Activated CD8-positive, alpha-beta T cell treated with anti-CD3 and anti-CD28 coated beads for 36 hours (primary cell): ENCODE results near the gene ZBTB38. TPM values are rescaled to one million over a fixed set of nuclear protein-coding genes. Genes with fewer than 3 reads are reported as not detected.

Experiments
- ATAC-seq: fragments of 200-7000 bp; cut with Tn5 transposase; one replicate; pipeline ENCODE4 v1.10.0; 2021; ENCODE audit warnings: mild to moderate bottlenecking, moderate library complexity
- CTCF ChIA-PET: fragments of 350-600 bp; sonication (Branson Sonifier 250); formaldehyde crosslinking; loops from one replicate; lab custom pipeline; 2021; ENCODE audit warnings: antibody characterized with exemption; lab: Charles Lee
- POLR2A ChIA-PET: fragments of 350-600 bp; sonication (Branson Sonifier 250); formaldehyde crosslinking; loops from one replicate; lab custom pipeline; 2021; ENCODE audit warnings: antibody characterized with exemption; lab: Charles Lee
- DNase-seq: peaks from one replicate; pipeline ENCODE4 v3.0.0-alpha.2; 2020
- H3K27ac Mint-ChIP-seq: one replicate; pipeline ENCODE4 v1.8.0; 2021; ENCODE audit warnings: mild to moderate bottlenecking, mixed read lengths
- H3K27me3 Mint-ChIP-seq: one replicate; pipeline ENCODE4 v1.8.0; 2021; ENCODE audit warnings: mixed read lengths
- H3K36me3 Mint-ChIP-seq: one replicate; pipeline ENCODE4 v1.8.0; 2021; ENCODE audit warnings: low read depth, mixed read lengths
- H3K4me1 Mint-ChIP-seq: one replicate; pipeline ENCODE4 v1.8.0; 2021; ENCODE audit warnings: low read depth, mixed read lengths
- H3K4me3 Mint-ChIP-seq: one replicate; pipeline ENCODE4 v1.8.0; 2021; ENCODE audit warnings: mild to moderate bottlenecking, moderate library complexity, mixed read lengths
- H3K9me3 Mint-ChIP-seq: one replicate; pipeline ENCODE4 v1.8.0; 2021; ENCODE audit warnings: mixed read lengths
- CTCF ChIP-seq: fragments of 200-600 bp; IDR thresholded peaks from one replicate; pipeline ENCODE4 v1.8.0; 2022; ENCODE audit warnings: antibody characterized with exemption, mild to moderate bottlenecking
- intact Hi-C: fragments of 100-400 bp; cut with micrococcal nuclease; formaldehyde crosslinking; loops from one replicate; pipeline ENCODE4 v1.10.0; 2022
- total RNA-seq, 2 experiments: library from RNA; stranded (reverse); gene quantifications; one replicate each; pipeline ENCODE4 v1.2.3, GENCODE V29; 2021

Gene ZBTB38
- total RNA-seq, 2 experiments from 2014 or later, result 20.4 to 21.2 TPM

- TF ChIP-seq CTCF, result no peak
- Mint-ChIP-seq H3K9me3 (no peaks in the 10 kb centered on the region), H3K36me3 (peaks cover 29% of the 10 kb centered on the region), H3K27ac (peak overlapping the region; percentile 78), H3K4me3 (peak overlapping the region; percentile 85), H3K4me1 (peaks cover 58% of the 10 kb centered on the region), H3K27me3 (no peaks in the 10 kb centered on the region)
- intact Hi-C loops, result loop anchor here (5.0 kb wide), 1 partner anchor 39 kb away; no protein-coding TSS in a partner anchor
- POLR2A ChIA-PET, result interaction anchor here (0.6 to 2.5 kb wide), 4 partner anchors 9 to 91 kb away, joined by 3 to 15 read pairs (median 3); no protein-coding TSS in a partner anchor
- DNase-seq, result no peak
- ATAC-seq, result no peak
- CTCF ChIA-PET, result interaction anchor here (0.6 to 2.8 kb wide), 10 partner anchors 9 to 172 kb away, joined by 3 to 9 read pairs (median 5); partner anchors contain the start of gene PXYLP1
These were observed 35.3 kb downstream of the ZBTB38 start for GRCh38 chr3:141403576-141403975.

- Mint-ChIP-seq H3K9me3 (no peaks in the 10 kb centered on the region), H3K27me3 (no peaks in the 10 kb centered on the region), H3K27ac (peak overlapping the region; percentile 63), H3K4me3 (peak overlapping the region; percentile 22), H3K36me3 (peaks cover 35% of the 10 kb centered on the region), H3K4me1 (peaks cover 60% of the 10 kb centered on the region)
- TF ChIP-seq CTCF, result no peak
- DNase-seq (no peak), ATAC-seq (no peak)
- ChIA-PET CTCF (interaction anchor here (0.9 to 2.8 kb wide), 7 partner anchors 12 to 172 kb away, joined by 3 to 9 read pairs (median 4); no protein-coding TSS in a partner anchor), POLR2A (interaction anchor here (0.6 to 1.8 kb wide), 4 partner anchors 15 to 93 kb away, joined by 3 to 5 read pairs (median 3); no protein-coding TSS in a partner anchor)
- intact Hi-C loops, result no loop called here
These were observed 36.7 kb downstream of the ZBTB38 start for GRCh38 chr3:141405025-141405424.

- Mint-ChIP-seq H3K9me3 (no peaks in the 10 kb centered on the region), H3K27ac (peak overlapping the region; percentile 18), H3K4me1 (peaks cover 59% of the 10 kb centered on the region), H3K36me3 (peaks cover 35% of the 10 kb centered on the region), H3K4me3 (peak overlapping the region; percentile 5), H3K27me3 (no peaks in the 10 kb centered on the region)
- intact Hi-C loops, result no loop called here
- DNase-seq (no peak), ATAC-seq (no peak)
- no peak for TF ChIP-seq CTCF
- ChIA-PET CTCF (interaction anchor here (0.6 to 2.0 kb wide), 6 partner anchors 12 to 94 kb away, joined by 3 to 7 read pairs (median 4); no protein-coding TSS in a partner anchor), POLR2A (interaction anchor here (0.6 to 1.8 kb wide), 3 partner anchors 14 to 94 kb away, joined by 3 to 5 read pairs (median 3); no protein-coding TSS in a partner anchor)
These were observed 37.3 kb downstream of the ZBTB38 start for GRCh38 chr3:141405591-141405990.

- peak overlapping the region; percentile 18 for H3K27ac Mint-ChIP-seq
- TF ChIP-seq CTCF, result no peak
- no peak overlapping the region for H3K4me3 Mint-ChIP-seq
- POLR2A ChIA-PET, result interaction anchor here (1.8 kb wide), 1 partner anchor 27 kb away, joined by 5 read pairs; no protein-coding TSS in a partner anchor
- DNase-seq (no peak), ATAC-seq (no peak)
- peaks cover 60% of the 10 kb centered on the region for H3K4me1 Mint-ChIP-seq
- H3K27me3 Mint-ChIP-seq, result no peaks in the 10 kb centered on the region
- intact Hi-C loops, result no loop called here
- H3K36me3 Mint-ChIP-seq, result peaks cover 37% of the 10 kb centered on the region
- CTCF ChIA-PET, result interaction anchor here (0.6 to 2.0 kb wide), 5 partner anchors 34 to 94 kb away, joined by 3 to 7 read pairs (median 4); no protein-coding TSS in a partner anchor
- H3K9me3 Mint-ChIP-seq, result no peaks in the 10 kb centered on the region
These were observed 38.0 kb downstream of the ZBTB38 start for GRCh38 chr3:141406265-141406664.

GRCh38 chr3:141407047-141407446 lies 38.7 kb downstream of the ZBTB38 start:
- POLR2A ChIA-PET, result no interaction called here
- Mint-ChIP-seq H3K27me3 (no peaks in the 10 kb centered on the region), H3K4me3 (no peak overlapping the region), H3K27ac (no peak overlapping the region), H3K36me3 (peaks cover 37% of the 10 kb centered on the region), H3K4me1 (peaks cover 61% of the 10 kb centered on the region), H3K9me3 (no peaks in the 10 kb centered on the region)
- intact Hi-C loops, result no loop called here
- ATAC-seq (no peak), DNase-seq (no peak)
- CTCF ChIA-PET, result interaction anchor here (1.0 to 2.0 kb wide), 3 partner anchors 33 to 95 kb away, joined by 3 to 5 read pairs (median 4); no protein-coding TSS in a partner anchor
- TF ChIP-seq CTCF, result no peak
